ENCODE data around the gene CHAC1.

CHAC1 gene

DNA sequence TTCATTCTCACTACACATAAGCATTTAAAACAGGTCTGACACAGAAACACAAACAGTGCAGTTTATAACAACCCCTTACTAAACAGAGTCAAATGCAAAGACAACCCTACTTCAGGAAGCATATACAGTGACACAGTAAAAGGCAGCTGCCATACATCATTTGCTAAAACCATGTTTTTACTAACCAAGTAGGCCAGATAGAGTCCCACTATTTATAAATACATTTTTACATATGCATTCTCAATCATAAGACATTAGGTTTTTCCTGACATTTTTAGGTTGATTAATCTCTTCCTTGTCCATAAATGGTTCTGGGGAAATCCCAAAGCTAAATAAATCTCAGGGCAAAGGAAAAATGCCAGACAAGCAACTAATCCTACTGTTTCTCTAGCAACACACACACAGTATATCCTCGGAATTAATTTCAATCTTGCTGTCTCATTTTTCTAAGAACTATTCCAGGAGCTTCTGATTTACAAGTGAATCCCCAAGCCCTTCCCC, 39.0 kb downstream of the CHAC1 start:
- no peaks in the 10 kb centered on the region for H3F3A ChIP-seq (ENCODE audit: low read depth)

GRCh38 chr15:40992825-40993224, 39.6 kb downstream of the CHAC1 start:
- no peaks in the 10 kb centered on the region for H3F3A ChIP-seq (ENCODE audit: low read depth)
- H3K9ac ChIP-seq (ENCODE audit: low read depth, low read length, poor library complexity, severe bottlenecking): no peak overlapping the region
- H3K36me3 ChIP-seq (ENCODE audit: insufficient read depth, low read length): peaks cover 66% of the 10 kb centered on the region

More for the DNA sequence above, 39.0 kb downstream of the CHAC1 start:
- Histone ChIP-seq H3K9ac (ENCODE audit: low read depth, low read length, poor library complexity, severe bottlenecking) (no peak overlapping the region), H3K36me3 (ENCODE audit: insufficient read depth, low read length) (peaks cover 67% of the 10 kb centered on the region), H3K9me2 (replicated peaks; ENCODE audit: low read depth, low read length) (no peaks in the 10 kb centered on the region), H3K79me2 (ENCODE audit: insufficient read depth, low read length) (no peaks in the 10 kb centered on the region), H3K27me3 (ENCODE audit: insufficient read depth, low read length, poor library complexity, severe bottlenecking) (no peaks in the 10 kb centered on the region), H3K4me3 (ENCODE audit: low read length, poor library complexity, severe bottlenecking) (no peak overlapping the region), H3K4me2 (ENCODE audit: low read depth, low read length, poor library complexity, severe bottlenecking) (no peak overlapping the region), H3K9me3 (ENCODE audit: insufficient read depth, low read depth, low read length) (no peaks in the 10 kb centered on the region), H2AFZ (ENCODE audit: low read length) (no peak overlapping the region), H3K4me1 (ENCODE audit: insufficient read depth, low read length, poor library complexity, severe bottlenecking) (peaks cover 3% of the 10 kb centered on the region), H4K20me1 (ENCODE audit: insufficient read depth, low read length, poor library complexity, severe bottlenecking) (no peaks in the 10 kb centered on the region)
- TF ChIP-seq EZH2phosphoT487 (IDR thresholded peaks at IDR 0.05; ENCODE audit: borderline replicate concordance): no peak

DNA sequence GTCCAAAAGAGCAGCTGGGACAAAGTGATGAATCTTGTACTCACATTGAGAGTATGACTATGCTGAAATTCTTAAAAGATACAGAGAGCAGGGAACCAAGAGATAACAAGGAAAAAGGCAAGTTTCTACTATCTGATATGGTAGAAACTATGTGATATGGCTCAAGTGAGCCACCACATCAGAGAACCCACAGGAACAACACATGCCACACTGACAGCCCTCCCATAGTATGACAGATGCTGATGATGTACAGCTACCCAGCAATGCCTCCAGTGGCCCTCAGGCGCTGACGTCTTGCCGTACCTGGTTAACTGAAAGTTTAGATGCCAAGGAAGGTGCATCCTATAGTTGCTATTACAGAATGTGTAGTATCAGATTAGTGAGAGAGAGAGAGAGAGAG, 42.4 kb downstream of the CHAC1 start:
- Histone ChIP-seq H3K9me3 (ENCODE audit: insufficient read depth, low read depth, low read length) (no peaks in the 10 kb centered on the region), H2AFZ (ENCODE audit: low read length) (no peak overlapping the region), H3K36me3 (ENCODE audit: insufficient read depth, low read length) (peaks cover 62% of the 10 kb centered on the region), H3K79me2 (ENCODE audit: insufficient read depth, low read length) (no peaks in the 10 kb centered on the region), H4K20me1 (ENCODE audit: insufficient read depth, low read length, poor library complexity, severe bottlenecking) (no peaks in the 10 kb centered on the region), H3K9me2 (replicated peaks; ENCODE audit: low read depth, low read length) (no peaks in the 10 kb centered on the region), H3K4me2 (ENCODE audit: low read depth, low read length, poor library complexity, severe bottlenecking) (no peak overlapping the region), H3K4me3 (ENCODE audit: low read length, poor library complexity, severe bottlenecking) (no peak overlapping the region), H3K9ac (ENCODE audit: low read depth, low read length, poor library complexity, severe bottlenecking) (no peak overlapping the region), H3K27me3 (ENCODE audit: insufficient read depth, low read length, poor library complexity, severe bottlenecking) (no peaks in the 10 kb centered on the region), H3K4me1 (ENCODE audit: insufficient read depth, low read length, poor library complexity, severe bottlenecking) (peaks cover 3% of the 10 kb centered on the region), H3F3A (ENCODE audit: low read depth) (no peaks in the 10 kb centered on the region)
- TF ChIP-seq EZH2phosphoT487 (IDR thresholded peaks at IDR 0.05; ENCODE audit: borderline replicate concordance): no peak
- no peak for TF ChIP-seq CTCF (conservative IDR thresholded peaks at IDR 0.05; ENCODE audit: low read length)

More at GRCh38 chr15:40992825-40993224, 39.6 kb downstream of the CHAC1 start:
- Histone ChIP-seq H3K79me2 (ENCODE audit: insufficient read depth, low read length) (no peaks in the 10 kb centered on the region), H3K4me2 (ENCODE audit: low read depth, low read length, poor library complexity, severe bottlenecking) (no peak overlapping the region), H3K9me2 (replicated peaks; ENCODE audit: low read depth, low read length) (no peaks in the 10 kb centered on the region), H3K4me3 (ENCODE audit: low read length, poor library complexity, severe bottlenecking) (no peak overlapping the region), H2AFZ (ENCODE audit: low read length) (no peak overlapping the region), H3K4me1 (ENCODE audit: insufficient read depth, low read length, poor library complexity, severe bottlenecking) (peaks cover 3% of the 10 kb centered on the region), H4K20me1 (ENCODE audit: insufficient read depth, low read length, poor library complexity, severe bottlenecking) (no peaks in the 10 kb centered on the region), H3K9me3 (ENCODE audit: insufficient read depth, low read depth, low read length) (no peaks in the 10 kb centered on the region), H3K27me3 (ENCODE audit: insufficient read depth, low read length, poor library complexity, severe bottlenecking) (no peaks in the 10 kb centered on the region)
- no peak for TF ChIP-seq CTCF (conservative IDR thresholded peaks at IDR 0.05; ENCODE audit: low read length)
- no peak for TF ChIP-seq EZH2phosphoT487 (IDR thresholded peaks at IDR 0.05; ENCODE audit: borderline replicate concordance)

DNA sequence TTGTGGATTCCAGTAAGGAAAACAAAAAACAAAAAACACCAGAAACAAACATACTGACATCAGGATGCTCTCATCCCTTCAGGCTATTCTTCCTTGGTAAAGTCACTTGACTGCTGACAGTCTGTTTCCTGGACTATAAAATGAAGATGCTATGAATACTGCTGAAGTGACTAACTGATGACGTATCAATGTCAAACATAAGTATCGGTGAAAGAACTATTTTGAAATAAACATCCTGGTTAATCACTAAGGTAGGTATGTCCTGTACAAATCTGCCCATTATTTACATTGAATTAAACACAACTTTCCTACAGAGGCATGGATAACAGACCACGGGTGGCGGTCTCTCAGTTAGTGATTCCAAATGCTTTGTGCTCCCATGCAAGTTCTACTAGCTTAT, 45.9 kb downstream of the CHAC1 start:
- H3K36me3 ChIP-seq (ENCODE audit: insufficient read depth, low read length): peaks cover 48% of the 10 kb centered on the region
- H3K79me2 ChIP-seq (ENCODE audit: insufficient read depth, low read length): no peaks in the 10 kb centered on the region
- H3K27me3 ChIP-seq (ENCODE audit: insufficient read depth, low read length, poor library complexity, severe bottlenecking): no peaks in the 10 kb centered on the region
- H3K9me2 ChIP-seq (replicated peaks; ENCODE audit: low read depth, low read length): no peaks in the 10 kb centered on the region
- no peak overlapping the region for H2AFZ ChIP-seq (ENCODE audit: low read length)
- no peak overlapping the region for H3K4me2 ChIP-seq (ENCODE audit: low read depth, low read length, poor library complexity, severe bottlenecking)
- no peaks in the 10 kb centered on the region for H3K9me3 ChIP-seq (ENCODE audit: insufficient read depth, low read depth, low read length)
- no peak overlapping the region for H3K4me3 ChIP-seq (ENCODE audit: low read length, poor library complexity, severe bottlenecking)
- H3K4me1 ChIP-seq (ENCODE audit: insufficient read depth, low read length, poor library complexity, severe bottlenecking): peaks cover 3% of the 10 kb centered on the region
- no peak overlapping the region for H3K9ac ChIP-seq (ENCODE audit: low read depth, low read length, poor library complexity, severe bottlenecking)
- H3F3A ChIP-seq (ENCODE audit: low read depth): no peaks in the 10 kb centered on the region
- TF ChIP-seq EZH2phosphoT487 (IDR thresholded peaks at IDR 0.05; ENCODE audit: borderline replicate concordance) (no peak), CTCF (conservative IDR thresholded peaks at IDR 0.05; ENCODE audit: low read length) (no peak)
- no peaks in the 10 kb centered on the region for H4K20me1 ChIP-seq (ENCODE audit: insufficient read depth, low read length, poor library complexity, severe bottlenecking)
